GM23338 (cell line): ENCODE results near the gene ZMYND19. TPM values are rescaled to one million over a fixed set of nuclear protein-coding genes. Genes with fewer than 3 reads are reported as not detected.
A peak's percentile ranks its signal among the peaks of the same experiment; 100 is the strongest.
"Not testable (repeated sequence)": the region's sequence is repeated elsewhere in the genome, so short reads cannot be mapped to it uniquely, and the experiment has no call there.

Source experiments
- ATAC-seq: fragments of 200-7000 bp; cut with Tn5 transposase; 3 replicates; pipeline ENCODE4 v1.9.1; 2020
- DNase-seq: peaks from one replicate; pipeline ENCODE4 v3.0.0-alpha.2; 2015; ENCODE audit warnings: low spot score
- H2AFZ ChIP-seq: fragments of 200-600 bp; sonication (generic); 2 replicates; pipeline ENCODE4 v1.8.0; 2016; ENCODE audit warnings: antibody characterized with exemption, mild to moderate bottlenecking, moderate library complexity
- H3F3A ChIP-seq: fragments of 200-600 bp; sonication (generic); replicated peaks from 2 replicates; pipeline ENCODE4 v1.8.0; 2017; ENCODE audit warnings: antibody characterized with exemption, mixed run types, low read depth
- H3K27ac ChIP-seq: fragments of 200-600 bp; sonication (generic); 2 replicates; pipeline ENCODE4 v1.6.1; 2016; ENCODE audit warnings: low read depth
- H3K27me3 ChIP-seq: fragments of 200-600 bp; sonication (generic); 2 replicates; pipeline ENCODE4 v1.8.0; 2016; ENCODE audit warnings: mild to moderate bottlenecking, mixed run types, moderate library complexity; ENCODE audit not compliant: insufficient read depth
- H3K36me3 ChIP-seq: fragments of 200-600 bp; sonication (generic); 2 replicates; pipeline ENCODE4 v1.8.0; 2016; ENCODE audit warnings: mild to moderate bottlenecking; ENCODE audit not compliant: insufficient read depth
- H3K4me1 ChIP-seq: fragments of 200-600 bp; sonication (generic); 2 replicates; pipeline ENCODE4 v1.8.0; 2016; ENCODE audit warnings: mild to moderate bottlenecking, moderate library complexity; ENCODE audit not compliant: insufficient read depth
- H3K4me2 ChIP-seq: fragments of 200-600 bp; sonication (generic); 2 replicates; pipeline ENCODE4 v1.7.1; 2017; ENCODE audit warnings: mixed run types
- H3K4me3 ChIP-seq: fragments of 200-600 bp; sonication (generic); 2 replicates; pipeline ENCODE4 v1.6.1; 2016; ENCODE audit warnings: mixed run types
- H3K79me2 ChIP-seq: fragments of 200-600 bp; sonication (generic); replicated peaks from 2 replicates; pipeline ENCODE4 v1.8.0; 2017; ENCODE audit warnings: mild to moderate bottlenecking; ENCODE audit not compliant: insufficient read depth
- H3K9me2 ChIP-seq: fragments of 200-600 bp; sonication (generic); 2 replicates; pipeline ENCODE4 v1.8.0; 2017; ENCODE audit not compliant: insufficient read depth
- H4K20me1 ChIP-seq: fragments of 200-600 bp; sonication (generic); replicated peaks from 2 replicates; pipeline ENCODE4 v1.8.0; 2017; ENCODE audit warnings: mild to moderate bottlenecking; ENCODE audit not compliant: insufficient read depth
- H3K27ac Mint-ChIP-seq: 2 replicates; pipeline ENCODE4 v1.8.0; 2020; ENCODE audit warnings: inconsistent platforms, mild to moderate bottlenecking, moderate library complexity, mixed read lengths
- H3K27me3 Mint-ChIP-seq: 3 replicates; pipeline ENCODE4 v1.8.0; 2022; ENCODE audit warnings: low read depth, mild to moderate bottlenecking, moderate library complexity, mixed read lengths, inconsistent platforms; ENCODE audit not compliant: insufficient read depth, poor library complexity
- H3K36me3 Mint-ChIP-seq: 3 replicates; pipeline ENCODE4 v1.8.0; 2021; ENCODE audit warnings: low read depth, mild to moderate bottlenecking, inconsistent platforms, moderate library complexity, mixed read lengths
- H3K4me1 Mint-ChIP-seq: 3 replicates; pipeline ENCODE4 v1.8.0; 2020; ENCODE audit warnings: mild to moderate bottlenecking, inconsistent platforms, mixed read lengths
- H3K4me3 Mint-ChIP-seq: 3 replicates; pipeline ENCODE4 v1.8.0; 2021; ENCODE audit warnings: moderate library complexity, mild to moderate bottlenecking, inconsistent platforms, mixed read lengths
- H3K9me3 Mint-ChIP-seq: 3 replicates; pipeline ENCODE4 v1.8.0; 2020; ENCODE audit warnings: moderate library complexity, mild to moderate bottlenecking, inconsistent platforms, mixed read lengths
- CREB1 ChIP-seq: fragments of 250-450 bp; sonication (Bioruptor Pico); IDR thresholded peaks from 2 replicates; pipeline ENCODE4 v1.5.0; 2020; ENCODE audit warnings: low read depth, mild to moderate bottlenecking, moderate library complexity
- EZH2 ChIP-seq: fragments of 200-600 bp; sonication (generic); IDR thresholded peaks from one replicate; pipeline ENCODE4 v1.8.0; 2017; ENCODE audit warnings: antibody characterized with exemption, mild to moderate bottlenecking, low read depth; ENCODE audit not compliant: unreplicated experiment
- ZNF114 ChIP-seq: fragments of 250-450 bp; sonication (Bioruptor Pico); IDR thresholded peaks from 2 replicates; pipeline ENCODE4 v1.5.0; 2020; ENCODE audit warnings: mild to moderate bottlenecking, moderate library complexity
- polyA plus RNA-seq: library from polyadenylated mRNA; unstranded; fragments of >200 nt; fragmentation: Nextera tagmentation; extraction: Ambion mirVana; gene quantifications from 2 replicates; pipeline ENCODE4 v1.2.1, GENCODE V29; 2016
- total RNA-seq: library from RNA; depleted of rRNA; stranded (reverse); fragments of >200 nt; shearing (Covaris generic); gene quantifications from 2 replicates; pipeline ENCODE4 v1.2.3, GENCODE V29; 2014
- TF ChIP-seq, protein P1 (sequence below), 2 experiments: fragments of 200-600 bp in 1 of 2; sonication (generic) in 1 of 2; conservative IDR thresholded peaks; 2 replicates each; pipeline versions ENCODE4 v1.5.1 to v1.6.1; 2016 to 2017; ENCODE audit warnings: antibody characterized with exemption in 2 of 2, low read depth in 2 of 2, mild to moderate bottlenecking in 2 of 2, moderate library complexity in 1 of 2

The ZMYND19 gene
- total and polyA plus RNA-seq, 2 experiments from 2014 or later: 25.8 to 58.5 TPM

DNA sequence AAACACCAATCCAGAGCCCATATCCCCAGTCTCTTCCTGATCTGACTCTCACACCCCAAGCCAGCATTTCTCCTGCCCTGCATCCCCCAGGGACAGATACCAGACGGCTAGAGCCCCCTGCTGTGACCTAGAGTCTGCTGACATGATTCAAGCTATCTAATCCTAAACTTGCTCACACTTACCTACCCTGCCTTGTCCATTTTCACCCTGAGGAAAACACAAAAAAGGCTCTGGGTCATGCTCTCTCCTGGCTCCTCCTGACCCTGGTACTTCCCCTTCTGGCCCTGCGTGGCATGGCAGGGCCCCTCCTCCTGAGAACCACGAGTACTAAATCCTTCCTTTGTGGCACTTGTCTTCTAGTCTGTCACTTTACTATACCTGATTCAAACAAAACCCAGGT is 12.3 kb upstream of the ZMYND19 start:
- Mint-ChIP-seq H3K27me3 (peaks cover 22% of the 10 kb centered on the region), H3K36me3 (no peaks in the 10 kb centered on the region; the same call in 2 of the 3 replicates), H3K9me3 (no peaks in the 10 kb centered on the region; the same call in 2 of the 3 replicates), H3K27ac (no peak overlapping the region), H3K4me1 (peaks cover 17% of the 10 kb centered on the region), H3K4me3 (no peak overlapping the region; the same call in 2 of the 3 replicates)
- H4K20me1 ChIP-seq: peaks cover 10% of the 10 kb centered on the region; the same call in 1 of the 2 replicates
- no peak overlapping the region for H3K27ac ChIP-seq
- peaks cover 6% of the 10 kb centered on the region; the same call in 1 of the 2 replicates for H3K4me1 ChIP-seq
- H2AFZ ChIP-seq: no peak overlapping the region
- no peak overlapping the region for H3K4me2 ChIP-seq
- no peaks in the 10 kb centered on the region for H3K9me2 ChIP-seq
- H3K4me3 ChIP-seq: no peak overlapping the region
- TF ChIP-seq, protein P1, sequence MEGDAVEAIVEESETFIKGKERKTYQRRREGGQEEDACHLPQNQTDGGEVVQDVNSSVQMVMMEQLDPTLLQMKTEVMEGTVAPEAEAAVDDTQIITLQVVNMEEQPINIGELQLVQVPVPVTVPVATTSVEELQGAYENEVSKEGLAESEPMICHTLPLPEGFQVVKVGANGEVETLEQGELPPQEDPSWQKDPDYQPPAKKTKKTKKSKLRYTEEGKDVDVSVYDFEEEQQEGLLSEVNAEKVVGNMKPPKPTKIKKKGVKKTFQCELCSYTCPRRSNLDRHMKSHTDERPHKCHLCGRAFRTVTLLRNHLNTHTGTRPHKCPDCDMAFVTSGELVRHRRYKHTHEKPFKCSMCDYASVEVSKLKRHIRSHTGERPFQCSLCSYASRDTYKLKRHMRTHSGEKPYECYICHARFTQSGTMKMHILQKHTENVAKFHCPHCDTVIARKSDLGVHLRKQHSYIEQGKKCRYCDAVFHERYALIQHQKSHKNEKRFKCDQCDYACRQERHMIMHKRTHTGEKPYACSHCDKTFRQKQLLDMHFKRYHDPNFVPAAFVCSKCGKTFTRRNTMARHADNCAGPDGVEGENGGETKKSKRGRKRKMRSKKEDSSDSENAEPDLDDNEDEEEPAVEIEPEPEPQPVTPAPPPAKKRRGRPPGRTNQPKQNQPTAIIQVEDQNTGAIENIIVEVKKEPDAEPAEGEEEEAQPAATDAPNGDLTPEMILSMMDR (conservative IDR thresholded peaks at IDR 0.05; ENCODE audit: low read depth in 2 of 2): 0 out of 4 replicates have a peak, but pooled peaks of 1 of the 2 experiments have one; percentile 16
- no peak for TF ChIP-seq EZH2
- ATAC-seq (no peak), DNase-seq (no peak)
- H3K79me2 ChIP-seq: no peaks in the 10 kb centered on the region
- peaks cover 6% of the 10 kb centered on the region for H3K27me3 ChIP-seq
- no peaks in the 10 kb centered on the region for H3K36me3 ChIP-seq
- H3F3A ChIP-seq: 0 out of 2 replicates have a peak, but pooled peaks cover 11% of the 10 kb centered on the region

DNA sequence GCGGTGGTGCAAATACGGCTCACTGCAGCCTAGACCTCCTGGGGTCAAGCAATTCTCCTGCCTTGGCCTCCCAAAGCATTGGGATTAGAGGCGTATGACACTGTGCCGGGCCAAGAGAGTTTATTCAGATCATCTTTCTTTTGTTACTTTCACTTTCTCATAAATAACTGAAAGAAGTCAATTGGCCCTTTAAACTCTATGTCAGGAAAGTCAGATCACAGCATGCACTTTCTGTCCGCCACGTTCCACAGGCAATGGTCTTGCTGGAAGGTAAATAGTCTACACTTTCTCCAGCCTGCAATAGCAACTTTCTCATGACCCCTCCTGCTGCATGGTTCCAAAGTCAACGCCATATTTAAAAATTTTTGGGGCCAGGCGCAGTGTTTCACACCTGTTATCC is 8.6 kb upstream of the ZMYND19 start:
- H3K9me3 Mint-ChIP-seq: no peaks in the 10 kb centered on the region; the same call in 2 of the 3 replicates
- TF ChIP-seq ZNF114 (CRISPR knock-in tag): no peak
- TF ChIP-seq CREB1 (CRISPR knock-in tag): no peak
- TF ChIP-seq EZH2: no peak
- H3K27me3 Mint-ChIP-seq: peaks cover 21% of the 10 kb centered on the region
- Histone ChIP-seq H3K9me2 (no peaks in the 10 kb centered on the region), H4K20me1 (peaks cover 5% of the 10 kb centered on the region; the same call in 1 of the 2 replicates), H3K36me3 (no peaks in the 10 kb centered on the region), H3K27ac (no peak overlapping the region), H3K27me3 (peaks cover 1% of the 10 kb centered on the region), H3K4me2 (no peak overlapping the region), H3K79me2 (no peaks in the 10 kb centered on the region), H2AFZ (no peak overlapping the region), H3F3A (0 out of 2 replicates have a peak, but pooled peaks cover 2% of the 10 kb centered on the region), H3K4me3 (no peak overlapping the region), H3K4me1 (no peaks in the 10 kb centered on the region)
- H3K27ac Mint-ChIP-seq: no peak overlapping the region
- no peaks in the 10 kb centered on the region; the same call in 2 of the 3 replicates for H3K36me3 Mint-ChIP-seq
- peaks cover 6% of the 10 kb centered on the region for H3K4me1 Mint-ChIP-seq
- DNase-seq: no peak
- ATAC-seq: no peak
- H3K4me3 Mint-ChIP-seq: no peak overlapping the region

DNA sequence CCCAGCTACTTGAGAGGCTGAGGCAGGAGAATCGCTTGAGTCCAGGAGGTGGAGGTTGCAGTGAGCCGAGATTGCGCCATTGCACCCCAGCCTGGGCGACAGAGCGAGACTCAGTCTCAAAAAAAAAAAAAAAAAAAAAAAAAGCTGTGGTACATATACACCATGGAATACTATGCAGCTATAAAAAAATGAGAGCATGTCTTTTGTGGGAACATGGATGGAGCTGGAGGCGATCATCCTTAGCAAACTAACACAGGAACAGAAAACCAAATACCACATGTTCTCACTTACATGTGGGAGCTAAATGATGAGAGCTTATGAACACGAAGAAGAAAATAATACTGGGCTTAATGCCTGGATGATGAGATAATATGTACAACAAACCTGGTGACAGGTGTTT is 6.3 kb upstream of the ZMYND19 start:
- H3K9me3 Mint-ChIP-seq, H3K79me2 ChIP-seq, H2AFZ ChIP-seq, H3K4me2 ChIP-seq, H3K9me2 ChIP-seq, H3K36me3 ChIP-seq, H3K4me3 Mint-ChIP-seq, H3K4me3 ChIP-seq, H3K27ac Mint-ChIP-seq, H3K36me3 Mint-ChIP-seq, H3K27ac ChIP-seq, DNase-seq, H3K4me1 Mint-ChIP-seq, H3F3A ChIP-seq, ATAC-seq, H3K4me1 ChIP-seq, H4K20me1 ChIP-seq, H3K27me3 ChIP-seq: not testable (repeated sequence)
- peaks cover 12% of the 10 kb centered on the region for H3K27me3 Mint-ChIP-seq
